Measurements from ENCODE around the gene ZNF747.
"Not testable (repeated sequence)": the region's sequence is repeated elsewhere in the genome, so short reads cannot be mapped to it uniquely, and the experiment has no call there.

The ZNF747 gene

GRCh38 chr16:30557707-30557956 lies 23.0 kb upstream of the ZNF747 start:
- DNase-seq, result no peak

GRCh38 chr16:30556125-30556473 lies 21.4 kb upstream of the ZNF747 start:
- no peak for DNase-seq

GRCh38 chr16:30555315-30556124 lies 20.9 kb upstream of the ZNF747 start:
- DNase-seq, result no peak

GRCh38 chr16:30554557-30555314 lies 20.1 kb upstream of the ZNF747 start:
- no peak for DNase-seq

DNA sequence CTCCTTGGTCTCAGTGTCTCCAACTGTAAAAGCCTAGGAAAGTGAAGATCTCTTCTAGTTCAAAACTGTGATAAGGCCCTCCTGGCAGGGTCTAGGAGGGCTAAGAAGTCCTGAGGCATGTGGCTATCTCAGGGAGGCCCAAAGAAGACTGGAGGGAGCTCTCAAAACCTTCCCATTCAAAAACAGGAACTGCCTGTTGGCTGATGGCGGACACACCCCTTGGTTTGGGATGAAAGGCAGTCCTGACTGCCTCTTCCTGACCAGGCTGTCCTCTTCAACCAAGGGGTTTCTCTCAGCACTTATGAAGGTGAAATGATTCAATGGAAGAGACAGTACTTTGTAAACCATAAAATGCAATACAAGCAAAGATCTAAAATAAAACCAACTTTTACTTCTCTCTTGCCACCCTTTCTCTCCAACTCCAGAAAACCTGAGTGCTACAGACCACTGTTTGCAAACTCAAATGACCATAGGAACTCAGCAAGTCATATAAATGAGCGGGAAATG lies 18.8 kb upstream of the ZNF747 start:
- no peak for DNase-seq

- DNase-seq, result no peak
Observed at GRCh38 chr16:30552956-30553355, 18.3 kb upstream of the ZNF747 start.

- no peak for DNase-seq
Observed at GRCh38 chr16:30551781-30552180, 17.1 kb upstream of the ZNF747 start.

- no peak for DNase-seq
Observed at GRCh38 chr16:30548416-30549253, 14.0 kb upstream of the ZNF747 start.

DNA sequence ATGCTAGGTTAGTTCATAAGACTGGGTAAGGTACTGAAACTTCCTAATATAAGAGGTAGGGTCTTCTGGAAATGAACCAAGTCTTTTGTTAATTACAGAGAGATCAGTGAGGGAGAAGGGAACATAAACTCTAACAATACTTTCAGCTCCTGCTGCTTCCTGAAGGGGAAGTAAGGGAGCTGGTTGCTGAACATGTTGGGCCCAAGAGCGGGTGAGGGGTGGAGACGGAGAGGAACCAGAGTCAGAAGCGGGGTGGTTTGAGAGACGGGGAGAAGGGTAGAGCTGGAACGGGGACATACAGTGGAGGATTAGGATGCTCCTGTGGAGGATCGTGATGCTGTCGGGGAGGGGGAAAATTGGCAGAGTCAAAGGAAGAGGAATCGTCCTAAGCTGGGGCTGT lies 11.5 kb upstream of the ZNF747 start:
- DNase-seq, result no peak

DNA sequence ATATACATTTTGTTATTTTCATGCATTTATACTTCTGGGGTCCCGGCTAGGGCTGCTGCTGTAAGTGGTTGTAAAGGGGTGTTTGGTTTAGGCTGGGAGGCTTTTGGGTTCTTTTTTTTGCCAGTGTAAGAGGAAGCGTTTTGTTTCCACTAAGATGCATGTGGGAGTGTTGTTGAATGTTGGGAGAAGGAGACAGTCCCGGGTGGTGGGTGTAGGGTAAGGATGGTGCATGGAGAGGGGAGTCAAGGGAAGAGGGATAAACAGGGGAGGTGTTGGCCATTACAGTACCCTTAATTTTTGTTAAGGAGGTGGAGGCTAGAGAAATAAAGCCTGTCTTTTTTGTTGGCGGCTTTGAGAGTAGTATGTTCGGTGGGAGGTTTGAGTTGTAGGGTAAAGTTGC lies 8.4 kb upstream of the ZNF747 start:
- no peak for DNase-seq

DNA sequence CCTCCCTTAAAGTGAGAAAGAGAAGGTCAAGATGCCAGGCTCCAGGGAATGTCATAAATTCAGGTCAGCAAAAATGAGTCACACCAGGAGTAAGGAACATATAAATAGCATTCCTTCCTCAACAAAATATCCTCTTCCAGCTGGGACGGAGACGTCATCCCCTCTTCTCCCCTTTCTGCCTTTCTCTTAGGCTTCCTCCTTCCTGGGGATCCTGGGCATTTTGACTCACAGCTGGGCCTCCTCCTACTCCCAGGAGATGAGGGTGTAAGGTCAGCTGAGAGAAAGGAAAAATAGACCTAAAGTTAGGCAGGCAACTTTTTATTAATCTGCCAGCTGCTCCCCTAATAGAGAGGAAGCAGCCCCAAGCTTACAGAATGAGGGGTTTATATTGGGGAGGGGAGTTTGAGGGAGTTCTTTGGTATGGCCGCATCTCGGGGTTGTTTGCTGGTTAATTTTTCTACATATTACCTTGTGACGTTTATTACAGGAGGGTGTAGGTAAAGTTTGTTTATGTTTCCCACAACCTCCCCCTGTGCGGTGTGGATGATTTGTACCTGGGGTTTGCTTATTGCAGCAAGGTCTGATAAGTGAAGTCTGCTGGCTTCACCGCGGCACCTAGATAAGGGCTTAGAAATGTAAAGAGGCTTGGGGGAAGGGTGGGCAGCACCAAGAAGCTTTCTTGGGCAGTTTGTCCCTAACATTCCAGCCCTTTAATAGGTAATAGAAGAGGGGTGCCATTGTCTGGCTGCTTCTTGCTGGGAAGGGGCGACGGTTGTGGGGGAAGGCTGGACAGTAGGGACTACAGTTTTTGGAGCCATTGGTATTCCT lies 7.1 kb upstream of the ZNF747 start:
- DNase-seq, result no peak

GRCh38 chr16:30540916-30541464 lies 6.3 kb upstream of the ZNF747 start:
- not testable (repeated sequence) for DNase-seq

- not testable (repeated sequence) for DNase-seq
Observed at GRCh38 chr16:30539986-30540526, 5.4 kb upstream of the ZNF747 start.

DNA sequence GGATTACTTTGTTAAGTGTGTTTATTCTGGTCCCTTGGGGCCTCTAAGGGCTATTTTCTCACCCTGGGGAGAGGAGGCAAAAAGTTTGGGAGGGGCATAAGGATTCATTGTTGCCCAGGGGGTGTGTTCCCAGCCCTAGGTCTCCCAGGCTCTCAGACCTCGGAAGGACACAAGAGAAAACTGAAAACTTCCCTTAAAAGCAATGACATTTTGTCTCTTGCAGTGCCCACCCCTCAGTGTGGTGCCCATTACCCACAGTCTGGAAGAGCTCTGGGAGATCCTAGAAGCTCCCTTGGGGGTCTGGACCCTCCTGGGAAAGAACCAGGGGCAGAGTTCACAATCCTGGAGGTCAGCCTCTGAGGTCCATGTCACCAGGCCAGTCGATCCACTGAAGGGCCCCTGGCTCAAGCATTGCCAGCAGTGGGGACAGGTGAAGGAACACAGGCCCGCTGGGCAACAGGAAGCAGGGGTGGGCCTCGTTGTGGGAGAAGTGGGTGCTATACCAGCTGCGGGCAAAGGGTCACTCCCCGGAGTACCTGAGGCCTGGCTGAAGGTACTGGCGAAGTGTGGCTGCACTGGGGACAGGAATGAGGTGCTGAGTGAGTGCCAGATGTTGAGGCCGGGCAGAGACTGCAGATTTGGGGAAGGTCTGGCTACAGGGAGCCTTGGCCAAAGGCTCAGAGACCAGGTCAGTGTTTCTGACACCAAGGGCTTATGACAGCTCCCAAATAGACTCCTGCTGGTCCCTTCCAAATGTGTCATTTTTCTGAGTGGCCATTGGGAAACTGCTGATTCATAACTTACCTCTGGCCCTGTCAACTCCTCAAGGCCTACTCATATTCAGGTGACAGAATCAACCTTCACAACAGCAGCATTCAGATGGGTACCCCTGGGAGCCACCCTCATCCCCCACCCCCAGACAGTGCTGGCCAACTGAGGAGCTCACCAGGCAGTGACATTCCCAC lies 4.6 kb upstream of the ZNF747 start:
- no peak for DNase-seq

- not testable (repeated sequence) for DNase-seq
Observed at GRCh38 chr16:30536391-30537024, 1.9 kb upstream of the ZNF747 start.

DNA sequence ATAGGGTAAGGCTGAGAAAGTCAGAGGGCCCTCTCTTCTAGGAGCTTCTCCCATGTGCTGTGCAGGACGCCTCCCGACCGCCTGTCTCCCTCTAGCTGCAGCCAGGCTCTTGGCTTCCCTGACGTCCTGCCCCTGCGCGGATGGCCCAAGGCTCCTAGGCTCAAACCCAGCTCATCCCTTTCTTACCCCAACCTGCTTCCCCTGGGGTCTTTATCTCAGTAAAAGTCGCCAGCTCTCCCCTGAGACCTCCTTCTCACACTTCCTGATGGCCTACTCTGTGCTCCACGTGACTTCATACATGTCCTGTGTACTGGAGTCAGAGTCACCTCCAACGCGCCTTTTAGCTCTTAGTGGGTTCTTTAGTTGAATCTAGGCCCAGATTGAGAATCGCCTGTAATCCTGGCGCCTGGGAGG lies 1.1 kb upstream of the ZNF747 start:
- peak; percentile 72 for DNase-seq

DNA sequence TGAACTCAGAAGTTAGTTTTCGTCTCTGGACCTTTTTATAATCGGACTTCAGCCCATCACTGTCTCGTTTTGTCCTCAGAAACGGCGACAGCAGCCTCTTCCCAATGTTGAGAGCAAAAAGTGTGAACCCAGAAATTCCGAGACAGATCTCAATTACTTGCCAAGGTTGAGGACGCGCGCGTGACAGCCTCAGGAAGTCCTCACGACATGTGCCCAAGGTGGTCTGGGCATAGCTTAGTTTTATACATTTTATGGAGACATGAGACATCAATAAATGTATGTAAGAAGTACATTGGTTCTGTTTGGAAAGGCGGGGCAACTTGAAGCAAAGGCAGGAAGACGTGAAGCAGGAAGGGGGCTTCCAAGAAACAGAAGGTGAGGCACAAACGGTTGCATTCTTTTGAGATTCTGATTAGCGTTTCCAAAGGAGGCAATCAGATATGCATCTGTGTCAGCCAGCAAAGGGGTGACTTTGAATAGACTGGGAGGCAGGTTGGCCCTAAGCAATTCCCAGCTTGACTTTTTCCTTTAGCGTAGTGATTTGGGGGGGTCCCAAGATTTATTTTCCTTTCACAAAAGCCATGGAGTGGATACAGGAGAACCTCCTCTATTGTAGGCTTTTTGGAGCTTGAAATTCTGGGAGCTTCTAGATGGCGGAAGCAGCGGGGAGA lies 583 bp upstream of the ZNF747 start:
- no peak for DNase-seq

DNA sequence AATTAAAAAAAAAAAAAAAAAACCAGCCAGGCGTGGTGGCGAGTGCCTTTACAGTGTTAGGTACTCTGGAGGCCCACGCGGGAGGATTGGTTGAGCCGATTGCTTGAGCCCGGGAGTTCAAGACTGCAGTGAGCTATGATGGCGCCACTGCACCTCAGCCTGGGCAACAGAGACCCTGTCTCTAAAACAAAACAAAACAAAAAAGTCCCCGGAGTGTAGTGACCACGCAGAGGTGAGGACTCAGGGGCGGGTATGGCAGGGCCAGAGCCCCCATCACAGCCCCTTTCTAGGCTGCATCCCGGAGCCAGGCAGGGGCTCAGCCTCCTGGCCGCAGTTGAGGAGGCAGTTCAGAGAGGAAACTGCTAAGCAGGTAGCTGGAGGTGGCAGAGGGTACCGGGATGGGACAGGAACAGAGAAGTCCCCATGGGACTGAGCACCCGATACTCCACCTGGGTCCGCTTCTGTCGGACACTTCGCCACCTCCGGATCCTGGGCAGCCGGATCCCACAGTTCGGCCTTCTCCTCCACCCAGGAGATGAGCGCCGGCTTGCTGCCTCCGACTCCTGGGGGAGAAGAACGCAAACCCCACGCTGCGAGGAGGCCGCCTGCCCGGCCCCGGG lies 800 bp downstream of the ZNF747 start:
- no peak for DNase-seq

DNA sequence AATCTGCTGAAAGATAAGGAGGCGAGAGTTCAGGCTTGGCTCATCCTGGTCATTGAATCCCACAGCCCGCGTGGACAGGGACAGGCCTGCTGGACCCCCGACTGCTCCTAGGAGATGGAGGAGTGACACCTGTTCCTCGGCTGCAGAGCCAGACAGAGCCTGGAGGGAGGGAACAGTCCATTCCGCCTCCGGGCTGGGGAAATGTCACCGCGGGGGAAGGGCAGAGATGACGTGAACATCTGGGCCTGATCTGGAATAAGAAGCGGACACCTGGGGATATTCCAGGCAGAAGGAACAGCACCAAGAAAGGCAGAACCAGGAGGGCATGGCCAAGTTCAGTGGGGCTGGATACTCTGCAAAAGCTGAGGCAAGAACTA lies 1.5 kb downstream of the ZNF747 start:
- DNase-seq, result no peak

Data from GF-D8 (cell line).